AG04450 (cell line): ENCODE measurements around the gene ACO2. TPM values are rescaled to one million over a fixed set of nuclear protein-coding genes. Genes with fewer than 3 reads are reported as not detected.

Experiments used
- CTCF ChIA-PET: fragments of 300-600, 350-600 bp; formaldehyde crosslinking; extraction: SDS; loops from one replicate; lab custom pipeline; 2022; ENCODE audit warnings: antibody characterized with exemption, inconsistent platforms; lab: Charles Lee
- POLR2A ChIA-PET: fragments of 350-600 bp; formaldehyde crosslinking; extraction: SDS; loops from one replicate; lab custom pipeline; 2021; ENCODE audit warnings: antibody characterized with exemption, inconsistent platforms; lab: Yijun Ruan, JAX
- DNase-seq: peaks from one replicate; pipeline ENCODE4 v3.0.0-alpha.2; 2011; ENCODE audit warnings: low read depth, low spot score
- H3K27ac ChIP-seq: one replicate; pipeline ENCODE4 v1.5.1; 2012; ENCODE audit warnings: low read depth, low read length, control low read depth
- H3K27me3 ChIP-seq: one replicate; pipeline ENCODE4 v1.6.0; 2012; ENCODE audit warnings: low read length; ENCODE audit not compliant: control insufficient read depth, insufficient read depth
- H3K4me3 ChIP-seq: 2 replicates; pipeline ENCODE4 v1.5.1; 2011; ENCODE audit warnings: mild to moderate bottlenecking, low read depth, low read length, control low read depth
- H3K9me3 ChIP-seq: 2 replicates; pipeline ENCODE4 v1.5.1; 2012; ENCODE audit warnings: low read length; ENCODE audit not compliant: control insufficient read depth, insufficient read depth
- polyA plus RNA-seq: library from polyadenylated mRNA; depleted of rRNA; stranded (reverse); fragments of >200 nt; gene quantifications from 2 replicates; pipeline ENCODE4 v1.2.3, GENCODE V29; 2011
- TF ChIP-seq, protein P1 (sequence below): IDR thresholded peaks from 2 replicates; pipeline ENCODE4 v1.5.1; 2011; ENCODE audit warnings: low read depth, low read length, control low read depth, inconsistent platforms

The ACO2 gene
- polyA plus RNA-seq, 1 experiment = 32.2 TPM

DNA sequence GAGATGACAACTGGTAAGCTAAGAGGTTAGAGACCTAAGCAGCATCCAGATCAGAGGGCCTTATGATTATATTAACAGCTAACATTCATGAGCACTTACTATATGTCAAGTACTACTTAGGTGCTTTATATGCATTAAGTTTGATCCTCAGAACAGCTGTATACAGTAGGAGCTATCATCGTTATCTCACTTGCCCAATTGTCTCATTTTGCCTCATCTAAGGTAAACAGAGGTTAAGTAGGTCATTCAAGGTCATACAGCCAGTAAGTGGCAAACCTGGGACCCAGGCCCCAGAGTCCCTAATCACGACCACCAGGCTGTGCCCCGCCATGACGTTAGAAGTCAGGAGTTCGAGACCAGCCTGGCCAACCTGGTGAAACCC lies 79.9 kb downstream of the ACO2 start:
- Histone ChIP-seq H3K4me3 (no peak overlapping the region), H3K9me3 (no peaks in the 10 kb centered on the region; the same call in 1 of the 2 replicates), H3K27me3 (no peaks in the 10 kb centered on the region), H3K27ac (no peak overlapping the region)
- ChIA-PET POLR2A (no interaction called here), CTCF (interaction anchor here (1.2 to 1.6 kb wide), 2 partner anchors 22 to 48 kb away, joined by 5 read pairs; no protein-coding TSS in a partner anchor)
- DNase-seq = no peak
- TF ChIP-seq, protein P1, sequence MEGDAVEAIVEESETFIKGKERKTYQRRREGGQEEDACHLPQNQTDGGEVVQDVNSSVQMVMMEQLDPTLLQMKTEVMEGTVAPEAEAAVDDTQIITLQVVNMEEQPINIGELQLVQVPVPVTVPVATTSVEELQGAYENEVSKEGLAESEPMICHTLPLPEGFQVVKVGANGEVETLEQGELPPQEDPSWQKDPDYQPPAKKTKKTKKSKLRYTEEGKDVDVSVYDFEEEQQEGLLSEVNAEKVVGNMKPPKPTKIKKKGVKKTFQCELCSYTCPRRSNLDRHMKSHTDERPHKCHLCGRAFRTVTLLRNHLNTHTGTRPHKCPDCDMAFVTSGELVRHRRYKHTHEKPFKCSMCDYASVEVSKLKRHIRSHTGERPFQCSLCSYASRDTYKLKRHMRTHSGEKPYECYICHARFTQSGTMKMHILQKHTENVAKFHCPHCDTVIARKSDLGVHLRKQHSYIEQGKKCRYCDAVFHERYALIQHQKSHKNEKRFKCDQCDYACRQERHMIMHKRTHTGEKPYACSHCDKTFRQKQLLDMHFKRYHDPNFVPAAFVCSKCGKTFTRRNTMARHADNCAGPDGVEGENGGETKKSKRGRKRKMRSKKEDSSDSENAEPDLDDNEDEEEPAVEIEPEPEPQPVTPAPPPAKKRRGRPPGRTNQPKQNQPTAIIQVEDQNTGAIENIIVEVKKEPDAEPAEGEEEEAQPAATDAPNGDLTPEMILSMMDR = no peak

DNA sequence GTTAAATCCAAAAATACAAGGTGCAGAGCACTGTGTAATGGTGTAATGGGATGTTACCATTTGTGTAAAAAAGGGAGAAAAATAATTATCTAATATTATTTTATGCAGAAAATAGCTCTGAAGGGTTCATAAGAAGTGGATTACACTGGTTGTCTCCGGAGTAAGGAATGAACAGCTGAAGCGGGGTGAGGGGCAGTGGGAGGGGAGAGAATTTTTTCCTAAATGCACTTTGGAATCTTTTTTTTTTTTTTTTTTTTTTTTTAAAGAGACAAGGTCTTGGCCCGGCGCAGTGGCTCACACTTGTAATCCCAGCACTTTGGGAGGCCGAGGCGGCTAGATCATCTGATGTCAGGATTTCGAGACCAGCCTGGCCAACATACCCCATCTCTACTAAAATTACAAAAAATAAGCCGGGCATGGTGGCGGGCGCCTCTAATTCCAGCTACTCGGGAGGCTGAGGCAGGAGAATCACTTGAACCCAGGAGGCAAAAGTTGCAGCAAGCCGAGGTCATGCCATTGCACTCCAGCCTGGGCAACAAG lies 82.1 kb downstream of the ACO2 start:
- no peak overlapping the region for H3K4me3 ChIP-seq
- POLR2A ChIA-PET = interaction anchor here (0.7 kb wide), 2 partner anchors 55 to 95 kb away, joined by 5 to 7 read pairs; no protein-coding TSS in a partner anchor
- H3K27ac ChIP-seq = no peak overlapping the region
- TF ChIP-seq, protein P1 = no peak
- H3K27me3 ChIP-seq = no peaks in the 10 kb centered on the region
- CTCF ChIA-PET = interaction anchor here (0.7 to 1.9 kb wide), 3 partner anchors 8 to 148 kb away, joined by 3 to 14 read pairs (median 5); no protein-coding TSS in a partner anchor
- DNase-seq = no peak
- H3K9me3 ChIP-seq = no peaks in the 10 kb centered on the region

DNA sequence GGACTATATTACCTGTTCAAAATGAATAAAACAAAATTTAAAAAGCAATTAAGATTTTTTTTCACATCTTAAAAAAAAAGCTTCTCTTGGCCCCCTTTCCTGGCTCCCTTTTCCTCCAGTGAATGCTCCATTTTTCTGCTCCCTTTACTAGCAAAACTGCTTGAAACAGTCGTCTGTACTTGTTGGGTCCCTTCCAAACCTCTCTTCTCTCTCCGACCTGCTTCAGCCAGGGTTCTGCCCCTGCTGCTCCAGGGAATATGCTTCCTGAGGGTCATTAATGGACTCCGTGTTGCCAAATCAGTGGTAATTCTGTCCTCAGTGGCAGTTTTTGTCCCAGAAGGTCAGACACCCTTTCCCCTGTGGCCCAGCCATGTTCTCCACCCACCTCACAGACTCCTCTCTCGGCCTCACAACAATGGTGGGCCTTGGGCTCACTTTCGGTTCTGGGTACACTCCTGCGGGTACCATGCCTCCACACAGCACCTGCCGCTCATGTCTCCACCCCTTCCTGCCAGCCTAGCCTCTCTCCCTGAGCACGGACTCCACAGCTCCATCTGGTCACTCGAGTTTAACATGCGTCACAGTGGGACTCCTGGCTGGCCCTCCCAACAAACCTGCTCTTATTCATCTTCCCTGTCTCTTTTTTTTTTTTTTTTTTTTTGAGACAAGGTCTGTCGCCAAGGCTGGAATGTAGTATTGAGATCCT lies 83.1 kb downstream of the ACO2 start:
- ChIA-PET POLR2A (interaction anchor here (0.6 kb wide), 1 partner anchor 12 kb away, joined by 6 read pairs; no protein-coding TSS in a partner anchor), CTCF (interaction anchor here (0.6 to 1.9 kb wide), 3 partner anchors 9 to 46 kb away, joined by 3 to 5 read pairs (median 3); no protein-coding TSS in a partner anchor)
- DNase-seq = no peak
- no peak overlapping the region for H3K27ac ChIP-seq
- TF ChIP-seq, protein P1 = no peak
- no peaks in the 10 kb centered on the region for H3K27me3 ChIP-seq
- H3K9me3 ChIP-seq = no peaks in the 10 kb centered on the region
- H3K4me3 ChIP-seq = no peak overlapping the region

DNA sequence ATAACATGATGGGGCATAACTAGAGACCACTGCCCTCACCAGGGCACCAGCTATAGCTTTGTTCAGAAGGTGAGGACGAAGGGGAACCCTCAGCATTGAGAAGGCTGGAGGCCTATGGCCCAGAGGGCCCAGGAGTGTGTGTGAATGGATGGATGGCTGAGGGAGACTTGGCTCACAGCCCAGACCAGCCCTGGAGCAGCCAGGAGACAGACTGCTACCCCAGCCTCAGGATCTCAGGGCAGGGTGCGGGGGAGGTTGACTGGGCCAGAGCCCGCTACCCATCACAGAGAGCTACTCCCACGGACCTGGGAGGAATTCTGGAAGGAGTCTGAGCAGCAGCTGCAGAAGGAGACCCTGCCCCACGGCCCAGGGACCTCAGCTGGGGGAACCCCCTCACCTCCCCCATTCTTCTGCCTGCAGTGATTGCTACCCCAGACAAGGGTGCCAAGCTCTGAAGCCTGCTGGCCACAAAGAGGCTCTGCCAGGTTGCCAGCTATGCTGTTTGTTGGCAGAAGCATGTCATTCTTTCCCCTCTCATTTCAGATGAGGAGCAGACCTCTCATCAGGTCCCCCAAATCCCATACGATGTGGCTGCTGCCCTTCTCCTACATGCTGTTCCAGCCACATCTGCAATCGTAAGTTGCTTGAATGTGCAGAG lies 86.5 kb downstream of the ACO2 start:
- POLR2A ChIA-PET = interaction anchor here (0.5 kb wide), 1 partner anchor 608 kb away, joined by 3 read pairs; no protein-coding TSS in a partner anchor

More for the DNA sequence above, 86.5 kb downstream of the ACO2 start:
- DNase-seq = no peak
- H3K27ac ChIP-seq = no peak overlapping the region
- TF ChIP-seq, protein P1 = no peak
- H3K27me3 ChIP-seq = no peaks in the 10 kb centered on the region
- CTCF ChIA-PET = interaction anchor here (0.6 to 0.9 kb wide), 3 partner anchors 11 to 29 kb away, joined by 3 read pairs; partner anchors contain the start of gene POLR3H
- no peak overlapping the region for H3K4me3 ChIP-seq
- H3K9me3 ChIP-seq = no peaks in the 10 kb centered on the region
